SK-N-SH (cell line): Measurements from ENCODE around the gene PDF.

Experiments used
- CTCF ChIP-seq: fragments of 200-600 bp; sonication (generic); IDR thresholded peaks from 2 replicates; pipeline ENCODE4 v1.6.1; 2017; ENCODE audit warnings: antibody characterized with exemption, mild to moderate bottlenecking, moderate library complexity
- EZH2phosphoT487 ChIP-seq: fragments of 200-600 bp; sonication (generic); IDR thresholded peaks from 2 replicates; pipeline ENCODE4 v1.6.1; 2017; ENCODE audit warnings: low read depth, mixed run types, mild to moderate bottlenecking, antibody characterized with exemption, moderate library complexity, borderline replicate concordance
- POLR2AphosphoS5 ChIP-seq: IDR thresholded peaks from 2 replicates; pipeline ENCODE4 v1.6.1; 2012; ENCODE audit warnings: low read depth, low read length
- RXRA ChIP-seq: IDR thresholded peaks from 2 replicates; pipeline ENCODE4 v1.4.0; 2012; ENCODE audit warnings: low read depth, mild to moderate bottlenecking, borderline replicate concordance
- SIN3A ChIP-seq: IDR thresholded peaks from 2 replicates; pipeline ENCODE4 v1.6.1; 2012; ENCODE audit warnings: low read depth, mild to moderate bottlenecking, low read length, moderate library complexity, borderline replicate concordance
- USF1 ChIP-seq: IDR thresholded peaks from 2 replicates; pipeline ENCODE4 v1.4.0; 2012; ENCODE audit warnings: low read depth, borderline replicate concordance

GRCh38 chr16:69302301-69302700, 28.1 kb downstream of the PDF start:
- no peak for TF ChIP-seq EZH2phosphoT487
- TF ChIP-seq CTCF: no peak
- TF ChIP-seq SIN3A: no peak
- TF ChIP-seq POLR2AphosphoS5: no peak
- no peak for TF ChIP-seq RXRA
- TF ChIP-seq USF1: no peak
